ENCODE data around the gene FADS2. TPM values are rescaled to one million over a fixed set of nuclear protein-coding genes. Genes with fewer than 3 reads are reported as not detected.

FADS2 gene
- total RNA-seq, 1 donor, result 713 TPM

- H3K4me3 ChIP-seq (ENCODE audit: low read depth, low read length), result peak overlapping the region; percentile 95
- TF ChIP-seq CTCF (IDR thresholded peaks at IDR 0.05; ENCODE audit: insufficient read depth, low read depth, low read length), result peak; percentile 8
- peak; percentile 95 for DNase-seq (ENCODE audit: low read depth)
Measured at GRCh38 chr11:61791737-61792309, 36.3 kb upstream of the FADS2 start.

GRCh38 chr11:61792310-61793082 is 35.6 kb upstream of the FADS2 start, which contains the start of the genes FEN1 and TMEM258:
TSS of gene FEN1 (plus strand) at chr11:61792911. CDS start at chr11:61795362, 2,451 bp downstream.
TSS of gene TMEM258 (minus strand) at chr11:61792599. CDS start at chr11:61792558, 41 bp downstream.
- peak; percentile 94 for DNase-seq (ENCODE audit: low read depth)
- peak within 1 kb of the TSS; percentile 95 for H3K4me3 ChIP-seq (ENCODE audit: low read depth, low read length)
- no peak for TF ChIP-seq CTCF (IDR thresholded peaks at IDR 0.05; ENCODE audit: insufficient read depth, low read depth, low read length)

GRCh38 chr11:61793083-61793828 is 34.8 kb upstream of the FADS2 start:
- peak overlapping the region; percentile 95 for H3K4me3 ChIP-seq (ENCODE audit: low read depth, low read length)
- no peak for TF ChIP-seq CTCF (IDR thresholded peaks at IDR 0.05; ENCODE audit: insufficient read depth, low read depth, low read length)
- DNase-seq (ENCODE audit: low read depth), result peak; percentile 7

GRCh38 chr11:61793829-61794204 is 34.3 kb upstream of the FADS2 start:
- no peak for TF ChIP-seq CTCF (IDR thresholded peaks at IDR 0.05; ENCODE audit: insufficient read depth, low read depth, low read length)
- DNase-seq (ENCODE audit: low read depth), result no peak
- peak overlapping the region; percentile 95 for H3K4me3 ChIP-seq (ENCODE audit: low read depth, low read length)

GRCh38 chr11:61794579-61794978 is 33.5 kb upstream of the FADS2 start:
- H3K4me3 ChIP-seq (ENCODE audit: low read depth, low read length), result no peak overlapping the region
- DNase-seq (ENCODE audit: low read depth), result no peak
- no peak for TF ChIP-seq CTCF (IDR thresholded peaks at IDR 0.05; ENCODE audit: insufficient read depth, low read depth, low read length)

GRCh38 chr11:61795459-61795858 is 32.6 kb upstream of the FADS2 start:
- no peak overlapping the region for H3K4me3 ChIP-seq (ENCODE audit: low read depth, low read length)
- DNase-seq (ENCODE audit: low read depth), result no peak
- no peak for TF ChIP-seq CTCF (IDR thresholded peaks at IDR 0.05; ENCODE audit: insufficient read depth, low read depth, low read length)

Data from fibroblast of villous mesenchyme (primary cell).